HTR-8/SVneo (cell line): ENCODE results near the gene ZNF569.
"Not testable (repeated sequence)": the region's sequence is repeated elsewhere in the genome, so short reads cannot be mapped to it uniquely, and the experiment has no call there.

Experiments
- DNase-seq: peaks from one replicate; pipeline ENCODE4 v3.0.0; 2011; ENCODE audit warnings: low spot score, mixed read lengths; ENCODE audit not compliant: insufficient read length
- FAIRE-seq: peaks from 2 replicates; lab custom pipeline; 2011; peaks lifted over from hg19 to GRCh38; lab: Jason Lieb, UNC

ZNF569 gene

GRCh38 chr19:37406140-37406846 lies 61.0 kb downstream of the ZNF569 start:
- FAIRE-seq, DNase-seq: not testable (repeated sequence)

DNA sequence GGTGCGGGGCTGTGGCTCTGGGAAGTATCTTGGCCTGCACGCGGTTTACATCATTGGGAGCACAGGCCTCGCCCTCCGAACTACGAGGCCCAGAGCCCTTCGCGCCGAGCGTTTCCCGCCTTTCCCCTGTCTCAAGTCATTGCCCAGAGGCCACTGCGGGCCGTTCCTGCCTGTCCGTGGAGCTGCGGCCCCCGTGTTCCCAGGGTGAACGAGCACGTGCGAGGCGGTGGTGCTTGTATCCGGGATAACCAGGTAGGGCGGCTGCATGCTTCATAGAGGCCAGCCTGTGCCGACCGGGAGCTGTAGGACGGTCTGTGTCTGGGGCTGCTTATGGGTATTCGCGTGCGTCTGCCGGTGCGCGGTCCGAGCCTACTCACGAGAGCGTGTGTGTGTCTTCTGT lies 63.8 kb downstream of the ZNF569 start:
- FAIRE-seq (no peak), DNase-seq (no peak)

DNA sequence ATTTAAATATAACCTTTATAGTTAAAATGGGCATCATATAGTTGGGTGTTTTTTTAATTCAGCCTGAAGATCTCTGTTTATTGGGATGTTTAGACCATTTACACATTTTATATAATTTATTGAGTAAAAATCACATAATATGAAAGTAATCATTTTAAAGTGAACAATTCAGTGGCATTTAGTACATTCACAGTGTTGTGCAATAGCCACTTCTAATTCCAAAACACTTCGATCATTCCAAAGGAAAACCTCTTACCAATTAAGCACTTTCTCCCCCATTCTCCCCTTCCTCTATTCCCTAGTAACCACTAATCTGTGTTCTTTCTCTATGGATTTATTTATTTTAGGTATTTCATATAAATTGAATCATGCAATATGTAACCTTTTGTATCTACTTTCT lies 66.2 kb downstream of the ZNF569 start:
- FAIRE-seq (no peak), DNase-seq (no peak)

GRCh38 chr19:37391399-37391798 lies 75.8 kb downstream of the ZNF569 start:
- FAIRE-seq, DNase-seq: not testable (repeated sequence)

DNA sequence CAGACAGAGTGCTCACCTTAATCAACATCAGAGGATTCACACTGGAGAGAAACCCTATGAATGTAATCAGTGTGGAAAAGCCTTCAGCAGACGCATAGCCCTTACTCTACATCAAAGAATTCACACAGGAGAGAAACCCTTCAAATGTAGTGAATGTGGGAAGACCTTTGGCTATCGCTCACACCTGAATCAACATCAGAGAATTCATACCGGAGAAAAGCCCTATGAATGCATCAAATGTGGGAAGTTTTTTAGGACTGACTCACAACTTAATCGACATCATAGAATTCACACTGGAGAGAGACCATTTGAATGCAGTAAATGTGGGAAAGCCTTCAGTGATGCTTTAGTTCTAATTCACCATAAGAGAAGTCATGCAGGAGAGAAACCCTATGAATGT lies 78.0 kb downstream of the ZNF569 start:
- no peak for DNase-seq
- FAIRE-seq: no peak

DNA sequence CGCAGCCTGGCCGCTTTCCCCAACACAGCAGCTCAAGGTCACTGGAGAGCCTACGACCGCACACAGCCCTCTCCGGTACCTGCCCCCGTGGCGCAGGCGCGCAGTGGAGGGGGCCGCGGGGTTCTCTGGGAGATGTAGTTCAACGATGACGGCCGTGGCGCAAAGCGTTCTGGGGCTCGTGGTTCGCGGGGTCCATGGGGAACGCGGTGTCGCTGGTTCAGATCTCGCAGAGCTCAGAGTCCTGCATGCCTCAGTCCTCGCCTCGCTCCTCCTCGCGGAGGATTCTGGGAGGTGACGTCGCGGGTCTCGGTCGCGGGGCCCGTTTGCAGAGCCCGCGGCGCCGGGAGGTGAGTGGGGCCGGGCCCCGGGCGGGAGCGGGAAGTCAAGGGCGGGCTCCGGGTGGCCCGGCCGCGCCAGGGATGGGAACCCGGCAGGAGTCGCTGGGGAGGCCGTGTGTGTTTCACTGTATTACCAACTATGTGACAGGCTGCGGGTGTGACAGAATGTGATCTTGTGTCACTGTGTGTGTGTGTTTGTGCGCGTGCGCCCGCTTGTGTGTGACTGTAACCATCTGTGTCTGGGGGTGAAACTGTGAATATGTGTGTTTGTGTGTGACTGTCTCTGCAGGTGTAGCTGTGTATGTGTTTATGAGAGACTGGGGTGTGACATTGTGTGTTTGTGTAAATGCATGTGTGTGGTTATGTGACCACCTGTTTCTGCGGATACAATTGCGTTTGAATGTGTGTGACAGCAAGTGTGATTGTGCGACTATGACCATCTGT lies 96.2 kb downstream of the ZNF569 start, which contains the start of gene ZNF527:
TSS of gene ZNF527 (plus strand) at position 220 of the 782 bp plus-strand sequence. CDS start 3,100 bp downstream, outside the sequence.
- peak; percentile 93 for FAIRE-seq
- peak; percentile 96 for DNase-seq

GRCh38 chr19:37370386-37370879 lies 96.8 kb downstream of the ZNF569 start:
- not testable (repeated sequence) for FAIRE-seq, DNase-seq

GRCh38 chr19:37362733-37363132 lies 104.5 kb downstream of the ZNF569 start:
- no peak for DNase-seq
- no peak for FAIRE-seq

DNA sequence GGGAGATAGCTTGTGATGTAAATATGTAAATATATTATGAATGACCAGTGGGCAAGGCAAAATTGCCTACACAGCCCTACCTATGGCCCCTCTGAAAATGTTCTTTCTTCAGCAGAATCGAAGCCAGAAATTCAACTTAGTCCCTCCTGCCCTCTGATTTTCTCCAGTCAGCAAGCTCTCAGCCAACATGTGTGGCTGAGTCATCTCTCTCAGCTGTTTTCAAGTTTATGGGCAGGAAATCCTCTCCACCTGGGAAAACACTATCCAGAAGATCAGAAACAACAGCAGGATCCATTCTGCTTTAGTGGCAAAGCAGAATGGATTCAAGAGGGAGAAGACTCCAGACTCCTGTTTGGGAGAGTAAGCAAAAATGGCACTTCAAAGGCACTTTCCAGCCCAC lies 105.2 kb downstream of the ZNF569 start:
- no peak for FAIRE-seq
- DNase-seq: no peak
